Loucy (cell line): ENCODE data around the gene DTNBP1.

Experiments
- H2AFZ ChIP-seq: fragments of 200-600 bp; sonication (generic); 2 replicates; pipeline ENCODE4 v1.6.0; 2016; ENCODE audit warnings: antibody characterized with exemption, mild to moderate bottlenecking, low read length, moderate library complexity
- H3F3A ChIP-seq: fragments of 200-600 bp; 2 replicates; pipeline ENCODE4 v1.6.0; 2016; ENCODE audit warnings: antibody characterized with exemption, low read depth, mild to moderate bottlenecking
- H3K27me3 ChIP-seq: fragments of 200-600 bp; sonication (generic); 2 replicates; pipeline ENCODE4 v1.6.1; 2014; ENCODE audit warnings: low read length, mild to moderate bottlenecking; ENCODE audit not compliant: insufficient read depth, poor library complexity, severe bottlenecking
- H3K36me3 ChIP-seq: fragments of 200-600 bp; sonication (generic); 2 replicates; pipeline ENCODE4 v1.6.1; 2016; ENCODE audit warnings: low read length; ENCODE audit not compliant: insufficient read depth
- H3K4me1 ChIP-seq: fragments of 200-600 bp; sonication (generic); 2 replicates; pipeline ENCODE4 v1.5.1; 2014; ENCODE audit warnings: low read length, mild to moderate bottlenecking; ENCODE audit not compliant: insufficient read depth, poor library complexity, severe bottlenecking
- H3K4me2 ChIP-seq: fragments of 200-600 bp; sonication (generic); 2 replicates; pipeline ENCODE4 v1.6.0; 2014; ENCODE audit warnings: antibody characterized with exemption, low read length, low read depth, mild to moderate bottlenecking; ENCODE audit not compliant: poor library complexity, severe bottlenecking
- H3K4me3 ChIP-seq: fragments of 200-600 bp; sonication (generic); 2 replicates; pipeline ENCODE4 v1.5.1; 2014; ENCODE audit warnings: low read length, mild to moderate bottlenecking, mixed read lengths; ENCODE audit not compliant: poor library complexity, severe bottlenecking
- H3K79me2 ChIP-seq: fragments of 200-600 bp; sonication (generic); 2 replicates; pipeline ENCODE4 v1.6.1; 2014; ENCODE audit warnings: low read length; ENCODE audit not compliant: insufficient read depth
- H3K9ac ChIP-seq: fragments of 200-600 bp; sonication (generic); 2 replicates; pipeline ENCODE4 v1.6.0; 2014; ENCODE audit warnings: mild to moderate bottlenecking, low read depth, low read length, moderate library complexity; ENCODE audit not compliant: poor library complexity, severe bottlenecking
- H3K9me2 ChIP-seq: fragments of 200-600 bp; sonication (generic); replicated peaks from 2 replicates; pipeline ENCODE4 v1.6.1; 2016; ENCODE audit warnings: low read depth, low read length, mixed read lengths
- H3K9me3 ChIP-seq: fragments of 200-600 bp; sonication (generic); 2 replicates; pipeline ENCODE4 v1.6.1; 2014; ENCODE audit warnings: mild to moderate bottlenecking, antibody characterized with exemption, low read length, low read depth; ENCODE audit not compliant: insufficient read depth
- H4K20me1 ChIP-seq: fragments of 200-600 bp; sonication (generic); 2 replicates; pipeline ENCODE4 v1.6.0; 2014; ENCODE audit warnings: antibody characterized with exemption, low read length, mild to moderate bottlenecking; ENCODE audit not compliant: insufficient read depth, poor library complexity, severe bottlenecking
- EZH2phosphoT487 ChIP-seq: fragments of 200-600 bp; IDR thresholded peaks from 2 replicates; pipeline ENCODE4 v1.6.1; 2018; ENCODE audit warnings: antibody characterized with exemption, mild to moderate bottlenecking, moderate library complexity, borderline replicate concordance
- TF ChIP-seq, protein P1 (sequence below): fragments of 200-600 bp; sonication (generic); conservative IDR thresholded peaks from 2 replicates; pipeline ENCODE4 v1.5.1; 2014; ENCODE audit warnings: mild to moderate bottlenecking, antibody characterized with exemption, low read length

Gene DTNBP1

GRCh38 chr6:15535495-15536197 lies 127.2 kb downstream of the DTNBP1 start:
- no peak overlapping the region for H3K4me3 ChIP-seq
- H3K4me1 ChIP-seq = no peaks in the 10 kb centered on the region
- H3F3A ChIP-seq = no peaks in the 10 kb centered on the region
- H3K27me3 ChIP-seq = no peaks in the 10 kb centered on the region
- H3K9me3 ChIP-seq = no peaks in the 10 kb centered on the region
- H2AFZ ChIP-seq = no peak overlapping the region
- peaks cover 11% of the 10 kb centered on the region; the same call in 1 of the 2 replicates for H3K79me2 ChIP-seq
- no peaks in the 10 kb centered on the region for H3K9me2 ChIP-seq
- H3K4me2 ChIP-seq = no peak overlapping the region
- no peak for TF ChIP-seq EZH2phosphoT487
- TF ChIP-seq, protein P1, sequence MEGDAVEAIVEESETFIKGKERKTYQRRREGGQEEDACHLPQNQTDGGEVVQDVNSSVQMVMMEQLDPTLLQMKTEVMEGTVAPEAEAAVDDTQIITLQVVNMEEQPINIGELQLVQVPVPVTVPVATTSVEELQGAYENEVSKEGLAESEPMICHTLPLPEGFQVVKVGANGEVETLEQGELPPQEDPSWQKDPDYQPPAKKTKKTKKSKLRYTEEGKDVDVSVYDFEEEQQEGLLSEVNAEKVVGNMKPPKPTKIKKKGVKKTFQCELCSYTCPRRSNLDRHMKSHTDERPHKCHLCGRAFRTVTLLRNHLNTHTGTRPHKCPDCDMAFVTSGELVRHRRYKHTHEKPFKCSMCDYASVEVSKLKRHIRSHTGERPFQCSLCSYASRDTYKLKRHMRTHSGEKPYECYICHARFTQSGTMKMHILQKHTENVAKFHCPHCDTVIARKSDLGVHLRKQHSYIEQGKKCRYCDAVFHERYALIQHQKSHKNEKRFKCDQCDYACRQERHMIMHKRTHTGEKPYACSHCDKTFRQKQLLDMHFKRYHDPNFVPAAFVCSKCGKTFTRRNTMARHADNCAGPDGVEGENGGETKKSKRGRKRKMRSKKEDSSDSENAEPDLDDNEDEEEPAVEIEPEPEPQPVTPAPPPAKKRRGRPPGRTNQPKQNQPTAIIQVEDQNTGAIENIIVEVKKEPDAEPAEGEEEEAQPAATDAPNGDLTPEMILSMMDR = no peak
- no peaks in the 10 kb centered on the region for H4K20me1 ChIP-seq
- no peak overlapping the region for H3K9ac ChIP-seq
- peaks cover 16% of the 10 kb centered on the region; the same call in 1 of the 2 replicates for H3K36me3 ChIP-seq

GRCh38 chr6:15534974-15535373 lies 127.9 kb downstream of the DTNBP1 start:
- peaks cover 11% of the 10 kb centered on the region; the same call in 1 of the 2 replicates for H3K79me2 ChIP-seq
- H3K4me3 ChIP-seq = no peak overlapping the region
- H3K9ac ChIP-seq = no peak overlapping the region

DNA sequence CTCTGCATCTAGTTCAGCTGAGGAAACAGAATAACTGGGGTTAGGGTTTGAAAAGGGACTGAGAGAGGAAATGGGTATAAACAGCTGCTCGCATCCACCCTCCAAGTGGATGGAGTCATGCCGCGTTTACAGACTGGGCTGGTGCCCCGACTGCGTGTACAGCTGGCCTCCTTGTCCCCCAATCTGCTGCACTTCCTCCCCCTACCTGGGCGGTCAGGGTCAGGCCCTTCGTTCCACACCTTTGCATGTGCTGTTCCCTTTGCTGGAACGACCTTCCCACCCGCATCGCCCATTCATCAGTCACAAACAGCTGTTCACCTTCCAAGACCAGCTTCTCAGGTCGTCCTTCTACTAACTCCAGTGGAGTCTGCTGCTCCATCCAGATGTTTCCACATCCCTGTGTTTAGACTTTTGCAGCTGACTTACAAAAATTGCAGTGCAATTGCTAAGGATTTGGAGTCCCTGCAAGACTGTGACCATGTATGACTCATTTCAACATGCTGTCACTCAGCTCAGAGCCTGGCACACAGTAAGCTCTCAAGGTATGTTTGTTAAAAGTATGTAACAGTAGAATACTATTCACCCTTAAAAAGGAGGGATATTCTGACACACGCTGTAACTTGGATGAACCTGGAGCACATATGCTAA lies 129.3 kb downstream of the DTNBP1 start:
- H3K27me3 ChIP-seq = no peaks in the 10 kb centered on the region
- peaks cover 10% of the 10 kb centered on the region for H3K4me1 ChIP-seq
- no peak overlapping the region for H2AFZ ChIP-seq
- TF ChIP-seq, protein P1 = no peak
- no peak for TF ChIP-seq EZH2phosphoT487
- peaks cover 37% of the 10 kb centered on the region; the same call in 1 of the 2 replicates for H3K36me3 ChIP-seq
- no peaks in the 10 kb centered on the region for H3F3A ChIP-seq
- H3K9ac ChIP-seq = no peak overlapping the region
- H3K79me2 ChIP-seq = peaks cover 6% of the 10 kb centered on the region; the same call in 1 of the 2 replicates
- no peak overlapping the region for H3K4me2 ChIP-seq
- H3K9me3 ChIP-seq = no peaks in the 10 kb centered on the region
- H4K20me1 ChIP-seq = no peaks in the 10 kb centered on the region
- no peak overlapping the region for H3K4me3 ChIP-seq
- no peaks in the 10 kb centered on the region for H3K9me2 ChIP-seq

More at GRCh38 chr6:15534974-15535373, 127.9 kb downstream of the DTNBP1 start:
- TF ChIP-seq, protein P1 = no peak
- no peak for TF ChIP-seq EZH2phosphoT487
- Histone ChIP-seq H3K9me3 (no peaks in the 10 kb centered on the region), H3F3A (no peaks in the 10 kb centered on the region), H2AFZ (no peak overlapping the region), H3K4me2 (no peak overlapping the region), H3K36me3 (peaks cover 23% of the 10 kb centered on the region; the same call in 1 of the 2 replicates), H3K9me2 (no peaks in the 10 kb centered on the region), H3K4me1 (peaks cover 3% of the 10 kb centered on the region), H4K20me1 (no peaks in the 10 kb centered on the region), H3K27me3 (no peaks in the 10 kb centered on the region)
